Subcutaneous abdominal adipose tissue (tissue), 5 donors: ENCODE data around the gene FAM50B.

Experiments used
- H3K27ac ChIP-seq: one replicate; pipeline ENCODE4 v1.7.0; 2013; ENCODE audit warnings: low read depth, mild to moderate bottlenecking, inconsistent platforms, low read length, moderate library complexity
- H3K27me3 ChIP-seq, 5 donors: one replicate each; pipeline ENCODE4 v1.7.0; 2013; ENCODE audit warnings: low read length in 5 of 5, inconsistent platforms in 1 of 5; ENCODE audit not compliant: control insufficient read depth in 5 of 5, insufficient read depth in 4 of 5
- H3K36me3 ChIP-seq, 5 donors: one replicate each; pipeline ENCODE4 v1.7.0; 2013; ENCODE audit warnings: low read length in 5 of 5; ENCODE audit not compliant: control insufficient read depth in 5 of 5, insufficient read depth in 5 of 5
- H3K4me1 ChIP-seq, 5 donors: one replicate each; pipeline ENCODE4 v1.7.0; 2013; ENCODE audit warnings: low read length in 5 of 5, mild to moderate bottlenecking in 3 of 5, moderate library complexity in 1 of 5; ENCODE audit not compliant: control insufficient read depth in 5 of 5, insufficient read depth in 5 of 5
- H3K4me3 ChIP-seq, 5 donors: one replicate each; pipeline ENCODE4 v1.7.0; 2013; ENCODE audit warnings: low read length in 5 of 5, low read depth in 1 of 5
- H3K9ac ChIP-seq, 5 donors: one replicate each; pipeline ENCODE4 v1.7.0; 2013; ENCODE audit warnings: low read length in 5 of 5, mild to moderate bottlenecking in 4 of 5, moderate library complexity in 3 of 5
- H3K9me3 ChIP-seq, 5 donors: one replicate each; pipeline ENCODE4 v1.7.0; 2013; ENCODE audit warnings: low read length in 5 of 5; ENCODE audit not compliant: control insufficient read depth in 5 of 5
- donor health status: healthy.
- donor health status: healthy.
- donor health status: healthy.
- donor health status: healthy.
- donor health status: healthy.

Gene FAM50B

DNA sequence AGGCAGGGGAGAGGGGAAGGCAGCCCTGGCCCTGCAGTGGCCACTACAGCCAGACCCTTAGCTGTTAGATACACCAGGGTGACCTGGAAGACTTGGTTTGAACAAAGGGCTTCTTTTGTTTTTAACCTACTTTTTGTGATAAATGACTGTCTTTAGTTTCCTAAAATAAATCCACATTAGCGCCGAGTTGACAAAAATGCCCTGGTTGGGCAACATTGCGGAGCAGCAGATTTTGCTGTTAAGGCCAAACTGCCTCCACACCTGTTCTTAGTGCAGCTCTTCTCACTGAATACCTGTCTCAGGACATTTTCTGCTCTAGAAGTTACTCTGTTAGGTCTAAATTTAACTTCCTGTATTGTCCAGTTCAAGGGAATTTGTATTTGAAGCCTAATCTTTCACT, 42.7 kb downstream of the FAM50B start:
- H3K27me3 ChIP-seq: no peaks in the 10 kb centered on the region
- H3K36me3 ChIP-seq: no peaks in the 10 kb centered on the region
- H3K9ac ChIP-seq: peak overlapping the region in 2 of 5 donors; percentile 5 to 45
- H3K4me3 ChIP-seq: no peak overlapping the region
- H3K9me3 ChIP-seq: no peaks in the 10 kb centered on the region
- H3K27ac ChIP-seq: peak overlapping the region; percentile 73
- H3K4me1 ChIP-seq: peaks cover 9 to 52% (median 47%) of the 10 kb centered on the region in 5 donors

GRCh38 chr6:3892603-3893002, 43.4 kb downstream of the FAM50B start:
- peak overlapping the region; percentile 73 for H3K27ac ChIP-seq
- peak overlapping the region in 1 of 5 donors; percentile 30 for H3K9ac ChIP-seq
- H3K4me1 ChIP-seq: peaks cover 9 to 44% (median 40%) of the 10 kb centered on the region in 5 donors
- no peak overlapping the region for H3K4me3 ChIP-seq
- H3K36me3 ChIP-seq: no peaks in the 10 kb centered on the region
- no peaks in the 10 kb centered on the region for H3K9me3 ChIP-seq
- H3K27me3 ChIP-seq: no peaks in the 10 kb centered on the region

DNA sequence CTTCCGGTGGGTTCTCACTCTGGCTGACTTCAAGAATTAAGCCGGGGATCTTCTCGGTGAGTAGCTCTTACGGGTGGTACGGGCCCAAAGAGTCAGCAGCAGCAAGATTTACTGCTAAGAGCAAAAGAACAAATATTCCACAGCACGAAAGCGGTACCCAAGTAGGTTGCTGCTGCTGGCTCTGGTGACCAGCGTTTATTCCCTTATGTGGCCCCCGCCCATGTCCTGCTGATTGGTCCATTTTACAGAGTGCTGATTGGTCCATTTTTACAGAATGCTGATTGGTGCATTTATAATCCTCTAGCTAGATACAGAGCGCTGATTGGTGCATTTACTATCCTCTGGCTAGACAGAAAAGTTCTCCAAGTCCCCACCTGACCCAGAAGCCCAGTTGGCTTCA, 44.3 kb downstream of the FAM50B start:
- no peaks in the 10 kb centered on the region for H3K27me3 ChIP-seq
- H3K4me3 ChIP-seq: no peak overlapping the region
- H3K9ac ChIP-seq: no peak overlapping the region
- peaks cover 7 to 36% (median 31%) of the 10 kb centered on the region in 5 donors for H3K4me1 ChIP-seq
- no peaks in the 10 kb centered on the region for H3K9me3 ChIP-seq
- no peaks in the 10 kb centered on the region for H3K36me3 ChIP-seq
- H3K27ac ChIP-seq: no peak overlapping the region

GRCh38 chr6:3893917-3894316, 44.7 kb downstream of the FAM50B start:
- no peak overlapping the region for H3K9ac ChIP-seq
- H3K4me1 ChIP-seq: peaks cover 6 to 32% (median 27%) of the 10 kb centered on the region in 5 donors
- no peaks in the 10 kb centered on the region for H3K9me3 ChIP-seq
- H3K36me3 ChIP-seq: no peaks in the 10 kb centered on the region
- no peak overlapping the region for H3K27ac ChIP-seq
- no peaks in the 10 kb centered on the region for H3K27me3 ChIP-seq
- H3K4me3 ChIP-seq: no peak overlapping the region

- H3K4me1 ChIP-seq: peaks cover 4 to 29% (median 24%) of the 10 kb centered on the region in 5 donors
- no peaks in the 10 kb centered on the region for H3K9me3 ChIP-seq
- no peak overlapping the region for H3K4me3 ChIP-seq
- H3K27me3 ChIP-seq: no peaks in the 10 kb centered on the region
- H3K36me3 ChIP-seq: no peaks in the 10 kb centered on the region
- H3K27ac ChIP-seq: no peak overlapping the region
- H3K9ac ChIP-seq: no peak overlapping the region
Observed at GRCh38 chr6:3894590-3895311, 45.6 kb downstream of the FAM50B start.

GRCh38 chr6:3895312-3895653, 46.1 kb downstream of the FAM50B start:
- no peaks in the 10 kb centered on the region for H3K27me3 ChIP-seq
- H3K9ac ChIP-seq: no peak overlapping the region
- no peak overlapping the region for H3K4me3 ChIP-seq
- no peaks in the 10 kb centered on the region for H3K36me3 ChIP-seq
- no peaks in the 10 kb centered on the region for H3K9me3 ChIP-seq
- H3K4me1 ChIP-seq: peaks cover 4 to 29% (median 24%) of the 10 kb centered on the region in 5 donors
- H3K27ac ChIP-seq: no peak overlapping the region

GRCh38 chr6:3895805-3896204, 46.6 kb downstream of the FAM50B start:
- no peak overlapping the region for H3K4me3 ChIP-seq
- peaks cover 4 to 28% (median 22%) of the 10 kb centered on the region in 5 donors for H3K4me1 ChIP-seq
- H3K9ac ChIP-seq: no peak overlapping the region
- H3K27ac ChIP-seq: no peak overlapping the region
- H3K9me3 ChIP-seq: no peaks in the 10 kb centered on the region
- H3K36me3 ChIP-seq: no peaks in the 10 kb centered on the region
- H3K27me3 ChIP-seq: no peaks in the 10 kb centered on the region

GRCh38 chr6:3898265-3898994, 49.3 kb downstream of the FAM50B start:
- H3K4me3 ChIP-seq: no peak overlapping the region
- peaks cover 2 to 14% (median 12%) of the 10 kb centered on the region in 5 donors for H3K4me1 ChIP-seq
- H3K27ac ChIP-seq: no peak overlapping the region
- no peaks in the 10 kb centered on the region for H3K27me3 ChIP-seq
- no peaks in the 10 kb centered on the region for H3K9me3 ChIP-seq
- H3K36me3 ChIP-seq: no peaks in the 10 kb centered on the region
- no peak overlapping the region for H3K9ac ChIP-seq

- H3K36me3 ChIP-seq: no peaks in the 10 kb centered on the region
Observed at GRCh38 chr6:3899061-3899460, 49.9 kb downstream of the FAM50B start.

GRCh38 chr6:3899970-3900439, 50.8 kb downstream of the FAM50B start:
- no peak overlapping the region for H3K27ac ChIP-seq
- no peaks in the 10 kb centered on the region for H3K27me3 ChIP-seq
- no peaks in the 10 kb centered on the region for H3K36me3 ChIP-seq
- no peak overlapping the region for H3K4me3 ChIP-seq
- no peak overlapping the region for H3K9ac ChIP-seq
- no peaks in the 10 kb centered on the region for H3K9me3 ChIP-seq
- H3K4me1 ChIP-seq: peaks cover 2 to 15% (median 10%) of the 10 kb centered on the region in 5 donors

More at GRCh38 chr6:3899061-3899460, 49.9 kb downstream of the FAM50B start:
- Histone ChIP-seq H3K9me3 (no peaks in the 10 kb centered on the region), H3K27me3 (no peaks in the 10 kb centered on the region), H3K4me1 (peaks cover 2 to 15% (median 10%) of the 10 kb centered on the region in 5 donors), H3K4me3 (no peak overlapping the region), H3K27ac (no peak overlapping the region), H3K9ac (no peak overlapping the region)
